Activated naive CD4-positive, alpha-beta T cell treated with anti-CD3 and anti-CD28 coated beads for 36 hours (primary cell): ENCODE data around the gene ABCC6. TPM values are rescaled to one million over a fixed set of nuclear protein-coding genes. Genes with fewer than 3 reads are reported as not detected.
"Not testable (repeated sequence)": the region's sequence is repeated elsewhere in the genome, so short reads cannot be mapped to it uniquely, and the experiment has no call there.

ENCODE experiments used
- CTCF ChIA-PET: fragments of 350-600 bp; sonication (Branson Sonifier 250); formaldehyde crosslinking; loops from one replicate; lab custom pipeline; 2021; ENCODE audit warnings: antibody characterized with exemption; lab: Charles Lee
- DNase-seq: peaks from one replicate; pipeline ENCODE4 v3.0.0-alpha.2; 2020
- H3K27ac Mint-ChIP-seq: one replicate; pipeline ENCODE4 v1.8.0; 2021; ENCODE audit warnings: mild to moderate bottlenecking, mixed read lengths
- H3K27me3 Mint-ChIP-seq: one replicate; pipeline ENCODE4 v1.8.0; 2021; ENCODE audit warnings: low read depth, mixed read lengths
- H3K36me3 Mint-ChIP-seq: one replicate; pipeline ENCODE4 v1.8.0; 2021; ENCODE audit warnings: low read depth, mixed read lengths
- H3K4me1 Mint-ChIP-seq: one replicate; pipeline ENCODE4 v1.8.0; 2021; ENCODE audit warnings: low read depth, mixed read lengths
- H3K4me3 Mint-ChIP-seq: one replicate; pipeline ENCODE4 v1.8.0; 2021; ENCODE audit warnings: mild to moderate bottlenecking, moderate library complexity, mixed read lengths
- H3K9me3 Mint-ChIP-seq: one replicate; pipeline ENCODE4 v1.8.0; 2021; ENCODE audit warnings: mixed read lengths
- intact Hi-C: fragments of 100-400 bp; cut with micrococcal nuclease; formaldehyde crosslinking; loops from one replicate; pipeline ENCODE4 v1.15.1; 2023
- total RNA-seq, 2 experiments: library from RNA; stranded (reverse); gene quantifications; one replicate each; pipeline ENCODE4 v1.2.3, GENCODE V29; 2021

ABCC6 gene
- total RNA-seq, 2 experiments from 2014 or later = not detected

GRCh38 chr16:16163109-16163508, 60.2 kb downstream of the ABCC6 start:
- CTCF ChIA-PET = no interaction called here
- H3K4me3 Mint-ChIP-seq = no peak overlapping the region
- intact Hi-C loops = no loop called here
- DNase-seq = no peak
- H3K9me3 Mint-ChIP-seq = peaks cover 17% of the 10 kb centered on the region
- H3K4me1 Mint-ChIP-seq = no peaks in the 10 kb centered on the region
- H3K36me3 Mint-ChIP-seq = no peaks in the 10 kb centered on the region
- H3K27ac Mint-ChIP-seq = no peak overlapping the region
- no peaks in the 10 kb centered on the region for H3K27me3 Mint-ChIP-seq

DNA sequence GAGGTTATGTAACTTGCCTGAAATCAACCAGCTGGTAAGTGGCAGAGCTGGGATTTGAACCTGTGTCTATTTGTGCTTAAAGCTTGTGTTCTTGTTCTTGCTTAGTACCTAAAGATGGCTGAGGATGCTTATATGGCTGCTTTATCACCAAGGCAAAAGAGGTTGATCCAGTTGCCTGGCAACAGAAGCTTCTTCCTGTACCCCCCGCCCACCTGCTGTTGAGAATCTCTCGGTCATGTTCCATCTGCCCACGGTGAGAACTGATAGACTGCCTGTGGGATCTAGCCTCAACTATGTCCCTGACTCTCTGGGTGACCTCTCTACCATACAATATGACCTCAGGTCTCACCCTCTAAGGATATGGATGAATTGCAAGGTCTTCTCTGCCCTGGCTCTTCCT, 60.7 kb downstream of the ABCC6 start:
- Mint-ChIP-seq H3K27ac (no peak overlapping the region), H3K4me3 (no peak overlapping the region), H3K27me3 (no peaks in the 10 kb centered on the region), H3K9me3 (peaks cover 19% of the 10 kb centered on the region), H3K36me3 (no peaks in the 10 kb centered on the region), H3K4me1 (no peaks in the 10 kb centered on the region)
- intact Hi-C loops = no loop called here
- CTCF ChIA-PET = no interaction called here
- no peak for DNase-seq

GRCh38 chr16:16161840-16162239, 61.5 kb downstream of the ABCC6 start:
- H3K27ac Mint-ChIP-seq, intact Hi-C loops, H3K4me3 Mint-ChIP-seq, H3K4me1 Mint-ChIP-seq, DNase-seq, H3K36me3 Mint-ChIP-seq, CTCF ChIA-PET, H3K27me3 Mint-ChIP-seq: not testable (repeated sequence)
- peaks cover 19% of the 10 kb centered on the region for H3K9me3 Mint-ChIP-seq

GRCh38 chr16:16161319-16161718, 62.0 kb downstream of the ABCC6 start:
- Mint-ChIP-seq H3K36me3 (no peaks in the 10 kb centered on the region), H3K27me3 (no peaks in the 10 kb centered on the region), H3K27ac (no peak overlapping the region), H3K4me3 (no peak overlapping the region), H3K9me3 (peaks cover 19% of the 10 kb centered on the region), H3K4me1 (no peaks in the 10 kb centered on the region)
- DNase-seq = no peak
- CTCF ChIA-PET = no interaction called here
- intact Hi-C loops = no loop called here

DNA sequence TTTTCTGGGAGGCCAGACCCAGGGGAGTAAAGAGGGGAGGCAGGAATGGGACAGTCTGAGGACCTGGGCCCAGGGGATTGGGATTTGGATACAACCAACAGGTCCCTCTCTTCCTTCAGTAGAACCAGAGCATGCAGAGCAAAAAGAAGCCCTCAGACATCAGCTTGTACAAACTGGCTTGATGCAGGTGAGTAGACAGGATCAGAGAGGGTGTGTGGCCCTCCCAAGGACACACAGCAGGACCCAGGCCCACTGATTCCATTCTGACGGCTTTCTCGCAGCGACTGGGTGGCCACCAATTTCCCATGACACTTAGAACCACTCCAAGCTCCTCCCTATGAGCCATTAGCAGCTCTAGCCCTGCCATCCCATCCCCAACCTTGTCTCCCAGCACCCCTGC, 63.6 kb downstream of the ABCC6 start:
- intact Hi-C loops = no loop called here
- no peak for DNase-seq
- Mint-ChIP-seq H3K27ac (no peak overlapping the region), H3K4me1 (no peaks in the 10 kb centered on the region), H3K27me3 (no peaks in the 10 kb centered on the region), H3K4me3 (no peak overlapping the region), H3K9me3 (peaks cover 19% of the 10 kb centered on the region), H3K36me3 (no peaks in the 10 kb centered on the region)
- CTCF ChIA-PET = no interaction called here

DNA sequence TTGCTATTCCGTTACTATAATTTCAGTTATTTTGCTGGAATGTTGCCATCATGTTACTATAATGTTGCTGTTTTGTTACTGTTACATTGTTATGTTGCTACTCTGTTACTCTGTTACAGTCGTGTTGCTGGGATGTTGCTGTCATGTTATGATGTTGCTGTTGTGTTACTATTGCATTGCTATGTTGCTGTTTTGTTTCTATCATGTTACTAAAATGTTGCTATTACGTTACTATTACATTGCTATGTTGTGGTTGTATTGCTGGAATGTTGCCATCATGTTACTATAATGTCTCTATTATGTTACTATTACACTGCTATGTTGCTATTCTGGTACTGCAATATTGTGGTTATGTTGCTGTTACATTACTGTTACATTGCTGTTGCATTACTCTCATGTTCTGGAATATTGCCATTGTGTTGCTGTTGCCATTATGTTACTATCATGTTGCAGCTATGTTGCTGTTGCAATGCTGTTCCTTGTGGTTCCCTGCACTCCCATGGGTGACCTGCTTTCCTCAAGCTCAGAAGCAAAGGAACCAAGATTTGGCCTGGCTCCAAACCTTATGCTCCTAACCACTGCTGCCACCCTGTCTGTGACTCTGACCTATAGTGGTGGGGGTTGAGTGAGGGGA, 64.4 kb downstream of the ABCC6 start:
- H3K36me3 Mint-ChIP-seq = no peaks in the 10 kb centered on the region
- CTCF ChIA-PET = no interaction called here

GRCh38 chr16:16158082-16158658, 65.1 kb downstream of the ABCC6 start:
- intact Hi-C loops = no loop called here
- no peak for DNase-seq
- H3K27ac Mint-ChIP-seq = no peak overlapping the region
- no peaks in the 10 kb centered on the region for H3K27me3 Mint-ChIP-seq
- peaks cover 19% of the 10 kb centered on the region for H3K9me3 Mint-ChIP-seq
- H3K36me3 Mint-ChIP-seq = no peaks in the 10 kb centered on the region
- no peak overlapping the region for H3K4me3 Mint-ChIP-seq
- CTCF ChIA-PET = interaction anchor here (0.6 kb wide), 1 partner anchor 124 kb away, joined by 3 read pairs; no protein-coding TSS in a partner anchor
- no peaks in the 10 kb centered on the region for H3K4me1 Mint-ChIP-seq

More for the DNA sequence above, 64.4 kb downstream of the ABCC6 start:
- no peak for DNase-seq
- no peaks in the 10 kb centered on the region for H3K27me3 Mint-ChIP-seq
- H3K4me1 Mint-ChIP-seq = no peaks in the 10 kb centered on the region
- intact Hi-C loops = no loop called here
- no peak overlapping the region for H3K4me3 Mint-ChIP-seq
- no peak overlapping the region for H3K27ac Mint-ChIP-seq
- peaks cover 19% of the 10 kb centered on the region for H3K9me3 Mint-ChIP-seq

GRCh38 chr16:16157166-16157565, 66.1 kb downstream of the ABCC6 start:
- CTCF ChIA-PET = no interaction called here
- Mint-ChIP-seq H3K27ac (no peak overlapping the region), H3K36me3 (no peaks in the 10 kb centered on the region), H3K4me1 (no peaks in the 10 kb centered on the region), H3K4me3 (no peak overlapping the region), H3K27me3 (no peaks in the 10 kb centered on the region), H3K9me3 (peaks cover 19% of the 10 kb centered on the region)
- no peak for DNase-seq
- intact Hi-C loops = no loop called here

- CTCF ChIA-PET = no interaction called here
- Mint-ChIP-seq H3K27me3 (no peaks in the 10 kb centered on the region), H3K36me3 (no peaks in the 10 kb centered on the region), H3K4me1 (no peaks in the 10 kb centered on the region), H3K9me3 (peaks cover 19% of the 10 kb centered on the region), H3K27ac (no peak overlapping the region), H3K4me3 (no peak overlapping the region)
- intact Hi-C loops = no loop called here
- DNase-seq = no peak
Measured at GRCh38 chr16:16155234-16155633, 68.1 kb downstream of the ABCC6 start.

DNA sequence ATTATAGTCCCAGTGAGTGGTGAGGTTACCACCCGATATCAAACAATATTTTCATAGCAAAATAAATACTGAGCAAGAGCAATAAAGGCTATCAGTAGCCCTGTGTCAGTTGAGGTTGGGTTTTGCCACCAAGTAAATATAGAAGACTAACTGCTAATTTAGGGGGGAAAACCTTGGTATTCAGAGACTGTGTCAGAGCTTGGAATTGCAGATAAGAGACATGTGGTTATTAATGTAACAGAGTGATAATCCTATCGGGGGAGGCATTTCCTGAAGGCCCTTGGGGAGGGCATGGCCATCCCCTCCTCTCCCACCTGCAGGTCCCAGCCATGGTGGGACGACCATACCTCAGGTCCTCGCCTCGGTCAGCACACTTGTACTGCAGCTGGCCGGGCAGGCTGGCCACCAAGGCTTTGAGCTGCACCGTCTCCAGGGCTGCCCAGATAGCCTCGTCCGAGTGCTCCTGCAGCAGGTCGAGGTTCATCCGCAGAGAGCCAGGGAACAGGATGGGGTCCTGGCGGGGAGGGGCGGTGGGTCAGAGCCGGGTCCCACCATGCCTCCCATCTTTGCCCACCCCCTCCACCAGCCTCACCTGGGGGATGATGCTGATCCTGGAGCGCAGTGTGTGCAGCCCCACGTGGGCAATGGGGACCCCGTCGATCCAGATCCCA, 68.9 kb downstream of the ABCC6 start:
- H3K4me3 Mint-ChIP-seq = no peak overlapping the region
- H3K36me3 Mint-ChIP-seq = no peaks in the 10 kb centered on the region

DNA sequence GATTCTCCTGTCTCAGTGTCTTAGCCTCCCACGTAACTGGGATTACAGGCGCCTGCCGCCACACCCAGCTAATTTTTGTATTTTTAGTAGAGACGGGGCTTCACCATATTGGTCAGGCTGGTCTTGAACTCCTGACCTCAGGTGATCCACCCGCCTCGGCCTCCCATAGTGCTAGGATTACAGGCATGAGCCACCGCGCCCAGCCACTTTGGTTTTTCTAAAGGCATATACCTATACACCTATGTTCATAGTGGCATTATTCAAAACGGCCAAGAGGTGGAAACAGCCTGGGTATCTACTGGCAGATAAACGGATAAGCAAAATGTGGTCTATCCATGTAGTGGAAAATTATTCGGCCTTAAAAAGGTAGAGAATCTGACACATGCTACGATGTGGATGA, 70.3 kb downstream of the ABCC6 start:
- H3K9me3 Mint-ChIP-seq, intact Hi-C loops: not testable (repeated sequence)

More for the DNA sequence above, 68.9 kb downstream of the ABCC6 start:
- CTCF ChIA-PET = interaction anchor here (0.6 kb wide), 2 partner anchors 9 to 26 kb away, joined by 4 to 5 read pairs; no protein-coding TSS in a partner anchor
- H3K9me3 Mint-ChIP-seq = peaks cover 12% of the 10 kb centered on the region
- intact Hi-C loops = no loop called here
- H3K4me1 Mint-ChIP-seq = no peaks in the 10 kb centered on the region
- DNase-seq = no peak
- no peaks in the 10 kb centered on the region for H3K27me3 Mint-ChIP-seq
- no peak overlapping the region for H3K27ac Mint-ChIP-seq

GRCh38 chr16:16151315-16151714, 72.0 kb downstream of the ABCC6 start:
- Mint-ChIP-seq H3K4me1 (no peaks in the 10 kb centered on the region), H3K27me3 (no peaks in the 10 kb centered on the region), H3K27ac (no peak overlapping the region), H3K36me3 (no peaks in the 10 kb centered on the region), H3K9me3 (no peaks in the 10 kb centered on the region), H3K4me3 (no peak overlapping the region)
- DNase-seq = no peak
- CTCF ChIA-PET = no interaction called here
- intact Hi-C loops = no loop called here

More for the DNA sequence above, 70.3 kb downstream of the ABCC6 start:
- H3K27ac Mint-ChIP-seq, H3K4me1 Mint-ChIP-seq, H3K4me3 Mint-ChIP-seq, H3K27me3 Mint-ChIP-seq, H3K36me3 Mint-ChIP-seq, DNase-seq, CTCF ChIA-PET: not testable (repeated sequence)

- Mint-ChIP-seq H3K9me3 (no peaks in the 10 kb centered on the region), H3K4me1 (no peaks in the 10 kb centered on the region), H3K27ac (no peak overlapping the region), H3K27me3 (no peaks in the 10 kb centered on the region), H3K36me3 (no peaks in the 10 kb centered on the region), H3K4me3 (no peak overlapping the region)
- intact Hi-C loops = no loop called here
- DNase-seq = no peak
- CTCF ChIA-PET = no interaction called here
Measured at GRCh38 chr16:16150878-16151152, 72.5 kb downstream of the ABCC6 start.
